22Rv1 (cell line): ENCODE measurements around the gene CLCF1.

Source experiments
- CTCF ChIP-seq: fragments of 450-650 bp; IDR thresholded peaks from 2 replicates; pipeline ENCODE4 v1.5.1; 2017; ENCODE audit warnings: mild to moderate bottlenecking
- ZFX ChIP-seq: fragments of 450-650 bp; IDR thresholded peaks from 2 replicates; pipeline ENCODE4 v1.6.1; 2017; ENCODE audit warnings: antibody characterized with exemption, borderline replicate concordance

- TF ChIP-seq CTCF (peak; percentile 50), ZFX (no peak)
Observed at GRCh38 chr11:67317888-67318555, 55.4 kb downstream of the CLCF1 start.
